K562 (cell line): Measurements from ENCODE around the gene ARL8A. TPM values are rescaled to one million over a fixed set of nuclear protein-coding genes. Genes with fewer than 3 reads are reported as not detected.

Source experiments
- CHD4 ChIP-seq: fragments of 200-600 bp; sonication (generic); IDR thresholded peaks from 3 replicates; pipeline ENCODE4 v1.6.1; 2012; ENCODE audit warnings: low read depth, mild to moderate bottlenecking, mixed read lengths, low read length, inconsistent platforms; ENCODE audit not compliant: insufficient read depth, insufficient replicate concordance, poor library complexity, severe bottlenecking
- CTBP1 ChIP-seq: fragments of 450-650 bp; IDR thresholded peaks from 2 replicates; pipeline ENCODE4 v1.6.1; 2016; ENCODE audit warnings: borderline replicate concordance
- ESRRA ChIP-seq: fragments of 450-650 bp; IDR thresholded peaks from 2 replicates; pipeline ENCODE4 v1.6.1; 2014; ENCODE audit warnings: low read depth, mild to moderate bottlenecking, moderate library complexity, borderline replicate concordance
- GTF2A2 ChIP-seq: IDR thresholded peaks from 2 replicates; pipeline ENCODE4 v1.6.1; 2016; ENCODE audit warnings: mild to moderate bottlenecking, missing genetic modification characterization, missing compliant biosample characterization
- GTF2E2 ChIP-seq: fragments of 200-800 bp; sonication (Bioruptor generic); IDR thresholded peaks from 2 replicates; pipeline ENCODE4 v1.6.1; 2016; ENCODE audit warnings: missing genetic modification characterization, missing compliant biosample characterization
- LCOR ChIP-seq: sonication (generic); formaldehyde crosslinking; IDR thresholded peaks from 2 replicates; pipeline ENCODE4 v1.8.0; 2022; ENCODE audit warnings: mild to moderate bottlenecking, missing genetic modification reagents
- MTA1 ChIP-seq: fragments of 450-650 bp; IDR thresholded peaks from 2 replicates; pipeline ENCODE4 v1.6.1; 2017; ENCODE audit warnings: borderline replicate concordance
- MYC ChIP-seq, 2 experiments: fragments of 250-450 bp in 1 of 2; sonication (Bioruptor Pico) in 1 of 2; IDR thresholded peaks; 2 replicates each; pipeline versions ENCODE4 v1.5.1 to v1.6.1; 2012 to 2021; ENCODE audit warnings: low read depth in 2 of 2, borderline replicate concordance in 1 of 2, improper control_type of control experiment in 1 of 2, low read length in 1 of 2, mild to moderate bottlenecking in 1 of 2, moderate library complexity in 1 of 2
- NFE2 ChIP-seq: IDR thresholded peaks from 2 replicates; pipeline ENCODE4 v1.6.1; 2014; ENCODE audit warnings: antibody characterized with exemption, low read depth
- NR2C1 ChIP-seq, 2 experiments: fragments of 450-650 bp; IDR thresholded peaks; 2 replicates each; pipeline ENCODE4 v1.6.1; 2017; ENCODE audit warnings: mild to moderate bottlenecking in 2 of 2, antibody characterized with exemption in 1 of 2, inconsistent platforms in 1 of 2, missing compliant biosample characterization in 1 of 2, missing genetic modification characterization in 1 of 2
- PHF8 ChIP-seq: fragments of 200-600 bp; sonication (generic); IDR thresholded peaks from 2 replicates; pipeline ENCODE4 v1.6.1; 2012; ENCODE audit warnings: mixed run types, mild to moderate bottlenecking, inconsistent platforms, low read length, moderate library complexity, borderline replicate concordance
- POLR2AphosphoS2 ChIP-seq: IDR thresholded peaks from 2 replicates; pipeline ENCODE4 v1.6.1; 2012; ENCODE audit warnings: low read length, improper control_type of control experiment
- SRSF7 ChIP-seq: fragments of 200-400 bp; formaldehyde crosslinking; optimal IDR thresholded peaks from 2 replicates; pipeline ENCODE3; 2017; ENCODE audit warnings: mild to moderate bottlenecking, low read depth, low read length
- U2AF2 ChIP-seq: fragments of 200-400 bp; formaldehyde crosslinking; optimal IDR thresholded peaks from 2 replicates; pipeline ENCODE3; 2017; ENCODE audit warnings: low read depth, mild to moderate bottlenecking, low read length
- polyA plus RNA-seq, 8 experiments: library from polyadenylated mRNA; depleted of rRNA in 4 of 8; stranded (reverse) in 5 of 8; unstranded in 3 of 8; fragments of >200 nt; fragmentation: Nextera tagmentation in 2 of 8; fragmentation: Illumina TruSeq in 1 of 8; extraction: Ambion mirVana in 2 of 8; extraction: Trizol in 1 of 8; gene quantifications; 2 replicates each; pipeline versions ENCODE4 v1.2.1 to v1.2.3, GENCODE V29; 2011 to 2014; ENCODE audit warnings: inconsistent platforms in 1 of 8, missing spikeins in 1 of 8
- total RNA-seq, 7 experiments: library from RNA; depleted of rRNA in 6 of 7; stranded (reverse); fragments of >200 nt in 6 of 7; fragmentation: Illumina TruSeq in 2 of 7; extraction: Trizol in 2 of 7; gene quantifications; 2 replicates each; pipeline versions ENCODE4 v1.2.1 to v1.2.3, GENCODE V29; 2011 to 2021; ENCODE audit warnings: low replicate concordance in 1 of 7
- TF ChIP-seq, protein P1 (sequence below): fragments of 250-450 bp; sonication (Bioruptor Pico); IDR thresholded peaks from 2 replicates; pipeline ENCODE4 v1.8.0; 2021; ENCODE audit warnings: mild to moderate bottlenecking, moderate library complexity
- TF ChIP-seq, protein P2 (sequence below): sonication (generic); formaldehyde crosslinking; IDR thresholded peaks from 2 replicates; pipeline ENCODE4 v1.8.0; 2022; ENCODE audit warnings: mild to moderate bottlenecking, missing genetic modification reagents
- TF ChIP-seq, protein P3 (sequence below), 2 experiments: fragments of 200-800 bp in 1 of 2; sonication (Bioruptor generic) in 1 of 2; sonication (generic) in 1 of 2; formaldehyde crosslinking in 1 of 2; IDR thresholded peaks in 1 of 2; conservative IDR thresholded peaks in 1 of 2; 2 replicates each; pipeline versions ENCODE4 v1.5.0 to v1.6.1; 2016 to 2020; ENCODE audit warnings: missing compliant biosample characterization in 1 of 2, missing genetic modification characterization in 1 of 2, missing genetic modification reagents in 1 of 2

Gene ARL8A
- total and polyA plus RNA-seq, 9 of the 15 experiments (the other 6 are each of a cell fraction or from before 2014, with no cell fraction given): 0.17 to 27.3 (median 15.6) TPM

DNA sequence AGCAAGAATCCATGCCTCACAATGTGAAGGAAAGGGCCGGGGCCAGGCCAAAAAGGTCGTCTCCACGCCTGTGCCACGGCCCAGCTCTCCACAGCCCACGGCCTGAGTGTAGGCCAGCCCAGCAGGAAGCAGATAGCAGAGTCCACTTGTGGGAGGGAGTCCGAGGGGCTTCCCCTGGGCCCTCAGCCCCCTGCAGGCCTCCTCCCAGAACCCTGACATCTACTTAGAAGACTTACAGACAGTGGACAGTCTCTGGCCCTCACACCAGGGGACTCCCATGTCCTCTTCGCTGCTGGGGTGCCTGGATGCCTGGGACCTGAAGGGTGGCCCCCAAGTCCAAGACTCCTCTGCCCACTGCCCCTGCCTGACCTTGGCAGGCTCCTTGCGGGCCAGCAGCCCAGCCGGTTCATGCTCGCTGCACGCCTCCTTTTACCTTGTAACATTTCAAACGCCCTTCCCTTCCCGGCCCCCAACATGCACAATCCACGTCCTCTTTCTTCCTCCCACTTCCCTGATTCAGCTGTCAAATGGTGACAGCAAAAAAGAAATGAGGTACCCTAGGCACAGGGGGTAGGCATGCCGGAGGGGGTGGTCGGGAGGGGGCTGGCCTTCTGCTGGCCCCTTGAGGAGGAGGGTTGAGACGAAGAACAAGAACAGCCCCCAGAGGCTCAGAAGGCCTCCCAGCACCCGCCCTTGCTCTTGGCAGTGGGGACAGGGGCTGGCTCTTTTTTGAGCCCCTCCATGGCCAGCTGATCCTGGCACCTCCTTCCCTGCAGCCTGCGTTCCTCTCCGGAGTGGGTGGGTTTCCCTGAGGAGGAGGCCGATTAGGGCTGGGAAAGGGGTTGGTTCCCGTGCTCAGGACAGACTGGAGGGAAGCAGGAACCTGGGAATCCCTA, 16.9 kb upstream of the ARL8A start (continued):
- TF ChIP-seq MYC (IDR thresholded peaks at IDR 0.05; ENCODE audit: low read depth, low read length) (peak; percentile 23; the same call in 1 of the 2 replicates), MYC (CRISPR knock-in tag; IDR thresholded peaks at IDR 0.05; ENCODE audit: borderline replicate concordance, low read depth) (no peak; the same call in 1 of the 2 replicates), CHD4 (peak; percentile 16), CTBP1 (peak; percentile 17; the same call in 1 of the 2 replicates), PHF8 (peak; percentile 28; the same call in 1 of the 2 replicates), ESRRA (peak; percentile 11; the same call in 1 of the 2 replicates), SRSF7 (no peak), NFE2 (no peak), GTF2A2 (tag) (peak; percentile 47), MTA1 (no peak), GTF2E2 (tag) (peak; percentile 52; the same call in 1 of the 2 replicates), U2AF2 (no peak), POLR2AphosphoS2 (peak; percentile 56; the same call in 1 of the 2 replicates), NR2C1 (IDR thresholded peaks at IDR 0.05) (no peak; the same call in 1 of the 2 replicates), NR2C1 (tag; IDR thresholded peaks at IDR 0.05) (0 out of 2 replicates have a peak, but pooled peaks have one; percentile 3), LCOR (CRISPR knock-in tag) (0 out of 2 replicates have a peak, but pooled peaks have one; percentile 16)
- TF ChIP-seq, protein P1, sequence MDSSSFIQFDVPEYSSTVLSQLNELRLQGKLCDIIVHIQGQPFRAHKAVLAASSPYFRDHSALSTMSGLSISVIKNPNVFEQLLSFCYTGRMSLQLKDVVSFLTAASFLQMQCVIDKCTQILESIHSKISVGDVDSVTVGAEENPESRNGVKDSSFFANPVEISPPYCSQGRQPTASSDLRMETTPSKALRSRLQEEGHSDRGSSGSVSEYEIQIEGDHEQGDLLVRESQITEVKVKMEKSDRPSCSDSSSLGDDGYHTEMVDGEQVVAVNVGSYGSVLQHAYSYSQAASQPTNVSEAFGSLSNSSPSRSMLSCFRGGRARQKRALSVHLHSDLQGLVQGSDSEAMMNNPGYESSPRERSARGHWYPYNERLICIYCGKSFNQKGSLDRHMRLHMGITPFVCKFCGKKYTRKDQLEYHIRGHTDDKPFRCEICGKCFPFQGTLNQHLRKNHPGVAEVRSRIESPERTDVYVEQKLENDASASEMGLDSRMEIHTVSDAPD: no peak
- TF ChIP-seq, protein P2, sequence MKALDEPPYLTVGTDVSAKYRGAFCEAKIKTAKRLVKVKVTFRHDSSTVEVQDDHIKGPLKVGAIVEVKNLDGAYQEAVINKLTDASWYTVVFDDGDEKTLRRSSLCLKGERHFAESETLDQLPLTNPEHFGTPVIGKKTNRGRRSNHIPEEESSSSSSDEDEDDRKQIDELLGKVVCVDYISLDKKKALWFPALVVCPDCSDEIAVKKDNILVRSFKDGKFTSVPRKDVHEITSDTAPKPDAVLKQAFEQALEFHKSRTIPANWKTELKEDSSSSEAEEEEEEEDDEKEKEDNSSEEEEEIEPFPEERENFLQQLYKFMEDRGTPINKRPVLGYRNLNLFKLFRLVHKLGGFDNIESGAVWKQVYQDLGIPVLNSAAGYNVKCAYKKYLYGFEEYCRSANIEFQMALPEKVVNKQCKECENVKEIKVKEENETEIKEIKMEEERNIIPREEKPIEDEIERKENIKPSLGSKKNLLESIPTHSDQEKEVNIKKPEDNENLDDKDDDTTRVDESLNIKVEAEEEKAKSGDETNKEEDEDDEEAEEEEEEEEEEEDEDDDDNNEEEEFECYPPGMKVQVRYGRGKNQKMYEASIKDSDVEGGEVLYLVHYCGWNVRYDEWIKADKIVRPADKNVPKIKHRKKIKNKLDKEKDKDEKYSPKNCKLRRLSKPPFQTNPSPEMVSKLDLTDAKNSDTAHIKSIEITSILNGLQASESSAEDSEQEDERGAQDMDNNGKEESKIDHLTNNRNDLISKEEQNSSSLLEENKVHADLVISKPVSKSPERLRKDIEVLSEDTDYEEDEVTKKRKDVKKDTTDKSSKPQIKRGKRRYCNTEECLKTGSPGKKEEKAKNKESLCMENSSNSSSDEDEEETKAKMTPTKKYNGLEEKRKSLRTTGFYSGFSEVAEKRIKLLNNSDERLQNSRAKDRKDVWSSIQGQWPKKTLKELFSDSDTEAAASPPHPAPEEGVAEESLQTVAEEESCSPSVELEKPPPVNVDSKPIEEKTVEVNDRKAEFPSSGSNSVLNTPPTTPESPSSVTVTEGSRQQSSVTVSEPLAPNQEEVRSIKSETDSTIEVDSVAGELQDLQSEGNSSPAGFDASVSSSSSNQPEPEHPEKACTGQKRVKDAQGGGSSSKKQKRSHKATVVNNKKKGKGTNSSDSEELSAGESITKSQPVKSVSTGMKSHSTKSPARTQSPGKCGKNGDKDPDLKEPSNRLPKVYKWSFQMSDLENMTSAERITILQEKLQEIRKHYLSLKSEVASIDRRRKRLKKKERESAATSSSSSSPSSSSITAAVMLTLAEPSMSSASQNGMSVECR (CRISPR knock-in tag): peak; percentile 55; the same call in 1 of the 2 replicates
- TF ChIP-seq, protein P3, sequence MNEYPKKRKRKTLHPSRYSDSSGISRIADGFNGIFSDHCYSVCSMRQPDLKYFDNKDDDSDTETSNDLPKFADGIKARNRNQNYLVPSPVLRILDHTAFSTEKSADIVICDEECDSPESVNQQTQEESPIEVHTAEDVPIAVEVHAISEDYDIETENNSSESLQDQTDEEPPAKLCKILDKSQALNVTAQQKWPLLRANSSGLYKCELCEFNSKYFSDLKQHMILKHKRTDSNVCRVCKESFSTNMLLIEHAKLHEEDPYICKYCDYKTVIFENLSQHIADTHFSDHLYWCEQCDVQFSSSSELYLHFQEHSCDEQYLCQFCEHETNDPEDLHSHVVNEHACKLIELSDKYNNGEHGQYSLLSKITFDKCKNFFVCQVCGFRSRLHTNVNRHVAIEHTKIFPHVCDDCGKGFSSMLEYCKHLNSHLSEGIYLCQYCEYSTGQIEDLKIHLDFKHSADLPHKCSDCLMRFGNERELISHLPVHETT (CRISPR knock-in tag; conservative IDR thresholded peaks at IDR 0.05 in 1 of 2, IDR thresholded peaks at IDR 0.05 in 1 of 2): peak in 1 of 2 experiments; percentile 50; a peak in 1 of 4 replicates
